T-helper 22 cell (primary cell): ENCODE data around the gene DCAF8.
"Not testable (repeated sequence)": the region's sequence is repeated elsewhere in the genome, so short reads cannot be mapped to it uniquely, and the experiment has no call there.

Source experiments
- DNase-seq: peaks from one replicate; pipeline ENCODE4 v3.0.0-alpha.2; 2020; ENCODE audit warnings: low read depth

DCAF8 gene

GRCh38 chr1:160261893-160262794, at the start of gene DCAF8:
Gene DCAF8 (minus strand): TSS chr1:160262549. CDS start chr1:160244008, 18,541 bp downstream.
- DNase-seq: peak; percentile 95

- no peak for DNase-seq
These were observed 47.2 kb upstream of the DCAF8 start for GRCh38 chr1:160309571-160309970.

GRCh38 chr1:160309185-160309557, 46.8 kb upstream of the DCAF8 start:
- no peak for DNase-seq

- DNase-seq: no peak
These were observed 46.3 kb upstream of the DCAF8 start for GRCh38 chr1:160308451-160309184.

- no peak for DNase-seq
These were observed 44.9 kb upstream of the DCAF8 start for GRCh38 chr1:160307118-160307791.

- DNase-seq: no peak
These were observed 37.8 kb upstream of the DCAF8 start for GRCh38 chr1:160300173-160300572.

- no peak for DNase-seq
These were observed 33.7 kb upstream of the DCAF8 start for GRCh38 chr1:160296036-160296435.

- DNase-seq: no peak
These were observed 30.9 kb upstream of the DCAF8 start for GRCh38 chr1:160293020-160293968.

GRCh38 chr1:160291248-160292220, 29.2 kb upstream of the DCAF8 start:
- DNase-seq: peak; percentile 37

GRCh38 chr1:160287769-160288168, 25.4 kb upstream of the DCAF8 start:
- not testable (repeated sequence) for DNase-seq

- DNase-seq: no peak
These were observed 23.2 kb upstream of the DCAF8 start for GRCh38 chr1:160285506-160285905.

- DNase-seq: peak; percentile 86
These were observed 22.5 kb upstream of the DCAF8 start, which contains the start of gene PEX19 for GRCh38 chr1:160284782-160285344. Gene PEX19 (minus strand): TSS chr1:160285133. CDS start chr1:160285124, 9 bp downstream.

GRCh38 chr1:160284220-160284781, 22.0 kb upstream of the DCAF8 start:
- no peak for DNase-seq

- no peak for DNase-seq
These were observed 20.5 kb upstream of the DCAF8 start for GRCh38 chr1:160282807-160283206.

- no peak for DNase-seq
These were observed 15.6 kb upstream of the DCAF8 start for GRCh38 chr1:160277987-160278386.

- no peak for DNase-seq
These were observed 15.0 kb upstream of the DCAF8 start for GRCh38 chr1:160277330-160277729.

GRCh38 chr1:160271025-160271424, 8.7 kb upstream of the DCAF8 start:
- DNase-seq: no peak

GRCh38 chr1:160267284-160267991, 5.1 kb upstream of the DCAF8 start:
- DNase-seq: no peak
